Mesothelial cell of epicardium (in vitro differentiated cells): ENCODE data around the gene ZBTB7B. TPM values are rescaled to one million over a fixed set of nuclear protein-coding genes. Genes with fewer than 3 reads are reported as not detected.

Source experiments
- DNase-seq, 2 experiments: peaks; one replicate each; pipeline ENCODE4 v3.0.0; 2021; ENCODE audit warnings: low spot score in 2 of 2; ENCODE audit not compliant: unreplicated experiment in 2 of 2
- H3K27ac Mint-ChIP-seq: 2 replicates; pipeline ENCODE4 v1.8.0; 2021; ENCODE audit warnings: mixed read lengths
- H3K27me3 Mint-ChIP-seq: 2 replicates; pipeline ENCODE4 v1.8.0; 2021; ENCODE audit warnings: low read depth, mixed read lengths
- H3K36me3 Mint-ChIP-seq: 2 replicates; pipeline ENCODE4 v1.8.0; 2021; ENCODE audit warnings: mixed read lengths
- H3K4me1 Mint-ChIP-seq: 2 replicates; pipeline ENCODE4 v1.8.0; 2021; ENCODE audit warnings: mixed read lengths
- H3K4me3 Mint-ChIP-seq: 2 replicates; pipeline ENCODE4 v1.8.0; 2021; ENCODE audit warnings: mild to moderate bottlenecking, moderate library complexity, mixed read lengths
- H3K9me3 Mint-ChIP-seq: 2 replicates; pipeline ENCODE4 v1.8.0; 2021; ENCODE audit warnings: mixed read lengths
- microRNA-seq: library from miRNA; unstranded; fragments of <30 nt; microRNA quantifications from one replicate; pipeline ENCODE4 v1.2.0, GENCODE V29; 2021; ENCODE audit warnings: inconsistent platforms, mixed read lengths
- total RNA-seq: library from RNA; stranded (reverse); gene quantifications from 3 replicates; pipeline ENCODE4 v1.2.1, GENCODE V29; 2021
- TF ChIP-seq, protein P1 (sequence below): fragments of 200-600 bp; sonication (generic); IDR thresholded peaks from one replicate; pipeline ENCODE4 v1.5.0; 2021; ENCODE audit warnings: antibody characterized with exemption; ENCODE audit not compliant: unreplicated experiment

ZBTB7B gene
- total RNA-seq, 1 donor from 2014 or later: 21.7 TPM

DNA sequence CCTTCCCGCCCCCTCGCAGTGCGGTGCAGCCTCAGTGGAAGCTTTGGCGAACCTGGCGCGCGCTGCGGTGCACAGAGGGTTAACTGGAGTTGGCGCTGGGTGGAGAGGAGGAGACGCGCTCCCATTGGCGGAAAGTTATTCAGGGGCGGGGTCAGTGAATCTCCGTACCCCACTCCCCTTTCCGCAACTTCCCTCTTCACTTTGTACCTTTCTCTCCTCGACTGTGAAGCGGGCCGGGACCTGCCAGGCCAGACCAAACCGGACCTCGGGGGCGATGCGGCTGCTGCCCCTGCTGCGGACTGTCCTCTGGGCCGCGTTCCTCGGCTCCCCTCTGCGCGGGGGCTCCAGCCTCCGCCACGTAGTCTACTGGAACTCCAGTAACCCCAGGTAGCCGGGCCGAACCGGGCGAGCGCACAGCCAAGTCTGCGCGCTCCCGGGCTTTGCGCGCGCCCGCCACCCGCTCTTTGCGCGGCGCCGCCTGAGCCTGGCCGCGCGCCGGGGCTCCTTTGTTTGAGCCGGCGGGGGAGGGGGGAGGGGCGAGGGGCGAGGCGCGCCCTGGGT lies 61.0 kb downstream of the ZBTB7B start, which contains the start of gene EFNA4:
EFNA4 (plus strand) TSS at position 191 of the 561 bp plus-strand sequence; CDS start at position 275, 84 bp downstream.
- H3K36me3 Mint-ChIP-seq: peaks cover 10% of the 10 kb centered on the region
- DNase-seq: peak; percentile 82 to 85
- TF ChIP-seq, protein P1, sequence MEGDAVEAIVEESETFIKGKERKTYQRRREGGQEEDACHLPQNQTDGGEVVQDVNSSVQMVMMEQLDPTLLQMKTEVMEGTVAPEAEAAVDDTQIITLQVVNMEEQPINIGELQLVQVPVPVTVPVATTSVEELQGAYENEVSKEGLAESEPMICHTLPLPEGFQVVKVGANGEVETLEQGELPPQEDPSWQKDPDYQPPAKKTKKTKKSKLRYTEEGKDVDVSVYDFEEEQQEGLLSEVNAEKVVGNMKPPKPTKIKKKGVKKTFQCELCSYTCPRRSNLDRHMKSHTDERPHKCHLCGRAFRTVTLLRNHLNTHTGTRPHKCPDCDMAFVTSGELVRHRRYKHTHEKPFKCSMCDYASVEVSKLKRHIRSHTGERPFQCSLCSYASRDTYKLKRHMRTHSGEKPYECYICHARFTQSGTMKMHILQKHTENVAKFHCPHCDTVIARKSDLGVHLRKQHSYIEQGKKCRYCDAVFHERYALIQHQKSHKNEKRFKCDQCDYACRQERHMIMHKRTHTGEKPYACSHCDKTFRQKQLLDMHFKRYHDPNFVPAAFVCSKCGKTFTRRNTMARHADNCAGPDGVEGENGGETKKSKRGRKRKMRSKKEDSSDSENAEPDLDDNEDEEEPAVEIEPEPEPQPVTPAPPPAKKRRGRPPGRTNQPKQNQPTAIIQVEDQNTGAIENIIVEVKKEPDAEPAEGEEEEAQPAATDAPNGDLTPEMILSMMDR: no peak
- H3K9me3 Mint-ChIP-seq: no peaks in the 10 kb centered on the region
- H3K27ac Mint-ChIP-seq: peak within 1 kb of the TSS; percentile 87
- peaks cover 34% of the 10 kb centered on the region for H3K4me1 Mint-ChIP-seq
- H3K27me3 Mint-ChIP-seq: peaks cover 2% of the 10 kb centered on the region
- H3K4me3 Mint-ChIP-seq: peak within 1 kb of the TSS; percentile 76

DNA sequence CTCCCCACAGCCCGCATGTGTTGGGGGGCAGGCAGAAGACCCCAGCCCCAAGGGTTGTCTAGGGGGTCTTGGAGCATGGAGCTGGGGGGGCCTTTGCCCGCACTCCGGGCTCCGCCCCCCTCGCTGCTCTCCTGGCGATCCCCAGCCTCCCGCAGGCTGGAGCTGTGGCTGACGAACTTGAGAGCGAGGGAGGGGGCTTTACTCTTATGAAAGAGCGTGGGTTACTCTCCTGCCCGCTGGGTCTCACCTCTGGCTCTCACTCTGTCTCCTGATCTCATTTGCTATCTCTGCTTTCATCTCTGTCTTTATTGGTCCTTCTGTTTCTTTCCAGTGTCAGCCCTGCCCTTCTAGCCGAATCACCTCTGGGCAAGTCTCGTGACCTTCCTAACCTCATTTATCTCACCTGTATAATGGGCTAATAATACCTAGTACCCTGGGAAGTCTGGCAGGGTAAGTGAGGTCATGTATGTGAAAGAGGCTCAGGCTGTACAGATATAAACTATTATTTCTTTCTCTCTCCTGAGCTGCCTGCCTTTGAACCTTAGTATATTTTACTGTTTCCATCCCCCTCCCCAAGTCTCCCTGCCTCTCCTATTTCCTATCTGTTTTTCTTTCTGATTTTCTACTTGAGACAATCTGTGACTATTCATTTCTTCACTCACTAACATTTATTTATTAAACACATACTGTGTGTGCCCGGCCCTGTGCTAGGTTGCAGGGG lies 61.7 kb downstream of the ZBTB7B start:
- Mint-ChIP-seq H3K27ac (peak overlapping the region; percentile 87), H3K36me3 (peaks cover 13% of the 10 kb centered on the region), H3K9me3 (no peaks in the 10 kb centered on the region), H3K27me3 (peaks cover 2% of the 10 kb centered on the region), H3K4me1 (peaks cover 34% of the 10 kb centered on the region), H3K4me3 (peak overlapping the region; percentile 76)
- TF ChIP-seq, protein P1: no peak
- DNase-seq: peak in 1 of 2 experiments; percentile 67

DNA sequence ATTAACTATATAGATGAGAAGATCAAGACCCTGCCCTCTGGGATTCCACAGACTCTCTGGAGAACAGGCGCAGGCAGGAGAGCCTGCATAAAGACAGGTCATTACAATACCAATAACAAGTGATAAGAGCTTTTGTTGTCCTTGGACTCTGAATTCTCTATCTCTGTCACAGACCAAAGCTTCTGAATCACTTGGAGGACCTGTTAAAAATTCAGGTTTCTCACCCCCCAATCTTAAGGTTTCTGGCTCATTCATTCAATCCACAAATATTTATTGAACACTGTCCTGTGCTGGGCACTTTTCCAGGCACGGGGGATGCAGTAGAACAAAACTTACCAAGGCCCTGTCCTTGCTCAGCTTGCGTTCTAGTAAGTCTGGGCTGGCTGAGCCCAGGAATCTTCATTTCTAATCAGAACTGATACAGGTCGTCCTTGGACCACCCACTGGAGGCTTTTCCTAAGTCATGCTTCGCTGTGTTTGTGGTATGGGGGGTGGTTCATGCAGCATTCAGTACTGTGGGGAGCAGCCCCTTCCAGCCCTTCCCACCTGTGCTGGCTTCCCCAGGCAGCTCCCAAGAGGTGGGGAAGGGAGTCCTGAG lies 62.3 kb downstream of the ZBTB7B start:
- H3K27ac Mint-ChIP-seq: peak overlapping the region; percentile 87
- peaks cover 13% of the 10 kb centered on the region for H3K36me3 Mint-ChIP-seq
- peaks cover 2% of the 10 kb centered on the region for H3K27me3 Mint-ChIP-seq
- H3K4me3 Mint-ChIP-seq: peak overlapping the region; percentile 76
- no peak for DNase-seq
- H3K9me3 Mint-ChIP-seq: no peaks in the 10 kb centered on the region
- TF ChIP-seq, protein P1: no peak
- peaks cover 35% of the 10 kb centered on the region for H3K4me1 Mint-ChIP-seq

DNA sequence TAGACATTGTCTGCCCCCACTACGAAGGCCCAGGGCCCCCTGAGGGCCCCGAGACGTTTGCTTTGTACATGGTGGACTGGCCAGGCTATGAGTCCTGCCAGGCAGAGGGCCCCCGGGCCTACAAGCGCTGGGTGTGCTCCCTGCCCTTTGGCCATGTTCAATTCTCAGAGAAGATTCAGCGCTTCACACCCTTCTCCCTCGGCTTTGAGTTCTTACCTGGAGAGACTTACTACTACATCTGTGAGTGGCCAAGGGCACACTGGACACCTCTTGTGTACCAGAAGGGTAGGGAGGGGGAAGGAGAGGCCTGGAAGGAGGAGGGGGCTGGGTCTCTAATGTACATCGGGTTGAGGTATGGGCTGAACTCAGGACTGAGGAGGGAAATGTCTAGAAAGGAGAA lies 64.2 kb downstream of the ZBTB7B start:
- no peak for DNase-seq
- H3K4me3 Mint-ChIP-seq: no peak overlapping the region
- peaks cover 5% of the 10 kb centered on the region for H3K27me3 Mint-ChIP-seq
- H3K4me1 Mint-ChIP-seq: peaks cover 41% of the 10 kb centered on the region
- H3K9me3 Mint-ChIP-seq: no peaks in the 10 kb centered on the region
- H3K27ac Mint-ChIP-seq: no peak overlapping the region
- peaks cover 13% of the 10 kb centered on the region for H3K36me3 Mint-ChIP-seq
- TF ChIP-seq, protein P1: no peak

Small RNAs within 50 kb of the gene (microRNA-seq; reads per million reads assigned to microRNA genes)
- not detected for gene MIR4258

Other genes starting within 250 kb of the ZBTB7B start
- gene KCNN3, start 132.5 kb upstream of the ZBTB7B start, total RNA-seq: 1.2 to 1.5 TPM (median 1.3 TPM) in 3 replicates
- 19.7 to 21.2 TPM (median 20.5 TPM) in 3 replicates for gene PMVK, start 66.1 kb upstream of the ZBTB7B start, total RNA-seq
- 53.8 to 56.2 TPM (median 56.2 TPM) in 3 replicates for gene PBXIP1, start 46.7 kb upstream of the ZBTB7B start, total RNA-seq
- 43.8 to 47.3 TPM (median 44.6 TPM) in 3 replicates for gene PYGO2, start 41.0 kb upstream of the ZBTB7B start, total RNA-seq
- 115 to 132 TPM (median 117 TPM) in 3 replicates for gene SHC1, start 32.1 kb upstream of the ZBTB7B start, total RNA-seq
- 64.0 to 70.9 TPM (median 68.2 TPM) in 3 replicates for gene CKS1B, start 28.1 kb upstream of the ZBTB7B start, total RNA-seq
- gene FLAD1, start 19.5 kb upstream of the ZBTB7B start, total RNA-seq: 46.8 to 49.6 TPM (median 48.3 TPM) in 3 replicates
- gene LENEP, start 9.2 kb upstream of the ZBTB7B start, total RNA-seq: 0.49 to 1.3 TPM (median 0.87 TPM) in 3 replicates
- gene DCST2, start 31.0 kb downstream of the ZBTB7B start, total RNA-seq: 1.8 to 2.9 TPM (median 1.9 TPM) in 3 replicates
- gene DCST1, start 31.0 kb downstream of the ZBTB7B start, total RNA-seq: 0.58 TPM in 1 of 3 replicates, not detected in the others
- gene ADAM15, start 48.5 kb downstream of the ZBTB7B start, total RNA-seq: 32.7 to 36.1 TPM (median 36.1 TPM) in 3 replicates
- 30.8 to 31.2 TPM (median 30.9 TPM) in 3 replicates for gene EFNA4, start 60.9 kb downstream of the ZBTB7B start, total RNA-seq
- gene EFNA3, start 76.0 kb downstream of the ZBTB7B start, total RNA-seq: 14.6 to 17.8 TPM (median 15.4 TPM) in 3 replicates
- gene EFNA1, start 125.1 kb downstream of the ZBTB7B start, total RNA-seq: 92.4 to 94.8 TPM (median 93.1 TPM) in 3 replicates
- 25.6 to 33.5 TPM (median 25.9 TPM) in 3 replicates for gene SLC50A1, start 133.1 kb downstream of the ZBTB7B start, total RNA-seq
- 49.7 to 60.9 TPM (median 54.1 TPM) in 3 replicates for gene DPM3, start 137.7 kb downstream of the ZBTB7B start, total RNA-seq
- 120 to 143 TPM (median 123 TPM) in 3 replicates for gene KRTCAP2, start 170.5 kb downstream of the ZBTB7B start, total RNA-seq
- gene TRIM46, start 171.0 kb downstream of the ZBTB7B start, total RNA-seq: 5.7 to 6.6 TPM (median 6.3 TPM) in 3 replicates
- 53.1 to 57.9 TPM (median 54.0 TPM) in 3 replicates for gene THBS3, start 205.1 kb downstream of the ZBTB7B start, total RNA-seq
- gene MTX1, start 205.9 kb downstream of the ZBTB7B start, total RNA-seq: 33.9 to 35.7 TPM (median 33.9 TPM) in 3 replicates